ENCODE results near the gene RAVER1. TPM values are rescaled to one million over a fixed set of nuclear protein-coding genes. Genes with fewer than 3 reads are reported as not detected.
A peak's percentile ranks its signal among the peaks of the same experiment; 100 is the strongest.

Gene RAVER1
- total RNA-seq, 1 experiment from 2014 or later: 55.6 TPM

- TSS peak; percentile 61 for BruUV-seq (replicated peaks)
- no peaks in the 10 kb centered on the region for H3K4me1 ChIP-seq (ENCODE audit: control insufficient read depth, insufficient read depth, low read length)
- ChIA-PET CTCF (no interaction called here), POLR2A (no interaction called here)
- no peaks in the 10 kb centered on the region for H3K36me3 ChIP-seq (ENCODE audit: control insufficient read depth, insufficient read depth, low read length)
- intact Hi-C loops (cut with micrococcal nuclease; ENCODE audit: unreplicated experiment) (no loop called here), in situ Hi-C loops (cut with HindIII; ENCODE audit: low pct_unique_long_range_greater_than_20kb, low sequenced_read_pairs) (no loop called here)
- no peak for DNase-seq (ENCODE audit: low read depth, low spot score)
- TF ChIP-seq SIN3A (IDR thresholded peaks at IDR 0.05; ENCODE audit: borderline replicate concordance, insufficient read depth, low read depth, low read length): no peak
- no peak for TF ChIP-seq POLR2AphosphoS5 (IDR thresholded peaks at IDR 0.05; ENCODE audit: low read depth, low read length)
- TF ChIP-seq REST (IDR thresholded peaks at IDR 0.05; ENCODE audit: insufficient read depth in 1 of 2, low read depth in 2 of 2, low read length in 1 of 2): no peak
- TF ChIP-seq TCF7L2 (IDR thresholded peaks at IDR 0.05; ENCODE audit: low read depth, low read length): no peak
- TF ChIP-seq CTCF (IDR thresholded peaks at IDR 0.05): no peak
- H3K27ac ChIP-seq (ENCODE audit: low read length): peak overlapping the region; percentile 39; the same call in 1 of the 2 replicates
- no peaks in the 10 kb centered on the region for H3K27me3 ChIP-seq (ENCODE audit: control insufficient read depth, insufficient read depth, low read length)
- H3K4me3 ChIP-seq (ENCODE audit: low read depth in 2 of 2, low read length in 2 of 2): peak overlapping the region; percentile 53 to 79
- ATAC-seq: no peak
- no peaks in the 10 kb centered on the region for H3K9me3 ChIP-seq (ENCODE audit: control insufficient read depth, insufficient read depth, low read depth, low read length)
Measured at GRCh38 chr19:10292789-10293636, 40.3 kb downstream of the RAVER1 start.

GRCh38 chr19:10292206-10292788, 41.0 kb downstream of the RAVER1 start:
- Histone ChIP-seq H3K36me3 (ENCODE audit: control insufficient read depth, insufficient read depth, low read length) (no peaks in the 10 kb centered on the region), H3K4me1 (ENCODE audit: control insufficient read depth, insufficient read depth, low read length) (peaks cover 4% of the 10 kb centered on the region; the same call in 1 of the 2 replicates), H3K27me3 (ENCODE audit: control insufficient read depth, insufficient read depth, low read length) (no peaks in the 10 kb centered on the region), H3K4me3 (ENCODE audit: low read depth in 2 of 2, low read length in 2 of 2) (peak overlapping the region; percentile 53 to 79), H3K9me3 (ENCODE audit: control insufficient read depth, insufficient read depth, low read depth, low read length) (no peaks in the 10 kb centered on the region), H3K27ac (ENCODE audit: low read length) (peak overlapping the region; percentile 63)
- in situ Hi-C loops (cut with HindIII; ENCODE audit: low pct_unique_long_range_greater_than_20kb, low sequenced_read_pairs): no loop called here
- ChIA-PET POLR2A (interaction anchor here (0.5 to 1.1 kb wide), 2 partner anchors 21 to 28 kb away, joined by 3 to 12 read pairs; partner anchors contain the start of gene ICAM1), CTCF (no interaction called here)
- DNase-seq (ENCODE audit: low read depth, low spot score): no peak
- ATAC-seq: peak; percentile 63
- TF ChIP-seq CTCF (IDR thresholded peaks at IDR 0.05): no peak
- TF ChIP-seq TCF7L2 (IDR thresholded peaks at IDR 0.05; ENCODE audit: low read depth, low read length): no peak
- BruUV-seq (replicated peaks): no TSS peak
- intact Hi-C loops (cut with micrococcal nuclease; ENCODE audit: unreplicated experiment): no loop called here

Data from Panc1 (cell line).